Measurements from ENCODE around the gene DOCK9.
"Not testable (repeated sequence)": the region's sequence is repeated elsewhere in the genome, so short reads cannot be mapped to it uniquely, and the experiment has no call there.

DNA sequence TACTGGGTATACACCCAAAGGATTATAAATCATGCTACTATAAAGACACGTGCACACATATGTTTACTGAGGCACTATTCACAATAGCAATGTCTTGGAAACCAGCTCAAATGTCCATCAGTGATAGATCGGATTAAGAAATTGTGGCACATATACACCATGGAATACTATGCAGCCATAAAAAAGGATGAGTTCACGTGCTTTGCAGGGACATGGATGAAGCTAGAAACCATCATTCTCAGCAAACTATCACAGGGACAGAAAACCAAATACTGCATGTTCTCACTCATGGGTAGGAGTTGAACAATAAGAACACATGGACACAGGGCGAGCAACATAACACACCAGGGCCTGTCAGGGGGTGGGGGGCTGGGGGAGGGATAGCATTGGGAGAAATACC, 223.4 kb downstream of the DOCK9 start:
- TF ChIP-seq, protein P1, sequence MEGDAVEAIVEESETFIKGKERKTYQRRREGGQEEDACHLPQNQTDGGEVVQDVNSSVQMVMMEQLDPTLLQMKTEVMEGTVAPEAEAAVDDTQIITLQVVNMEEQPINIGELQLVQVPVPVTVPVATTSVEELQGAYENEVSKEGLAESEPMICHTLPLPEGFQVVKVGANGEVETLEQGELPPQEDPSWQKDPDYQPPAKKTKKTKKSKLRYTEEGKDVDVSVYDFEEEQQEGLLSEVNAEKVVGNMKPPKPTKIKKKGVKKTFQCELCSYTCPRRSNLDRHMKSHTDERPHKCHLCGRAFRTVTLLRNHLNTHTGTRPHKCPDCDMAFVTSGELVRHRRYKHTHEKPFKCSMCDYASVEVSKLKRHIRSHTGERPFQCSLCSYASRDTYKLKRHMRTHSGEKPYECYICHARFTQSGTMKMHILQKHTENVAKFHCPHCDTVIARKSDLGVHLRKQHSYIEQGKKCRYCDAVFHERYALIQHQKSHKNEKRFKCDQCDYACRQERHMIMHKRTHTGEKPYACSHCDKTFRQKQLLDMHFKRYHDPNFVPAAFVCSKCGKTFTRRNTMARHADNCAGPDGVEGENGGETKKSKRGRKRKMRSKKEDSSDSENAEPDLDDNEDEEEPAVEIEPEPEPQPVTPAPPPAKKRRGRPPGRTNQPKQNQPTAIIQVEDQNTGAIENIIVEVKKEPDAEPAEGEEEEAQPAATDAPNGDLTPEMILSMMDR (IDR thresholded peaks at IDR 0.05; ENCODE audit: low read length) = not testable (repeated sequence)
- TF ChIP-seq EZH2phosphoT487 (IDR thresholded peaks at IDR 0.05; ENCODE audit: low read length) = not testable (repeated sequence)
